GM18511 (cell line): ENCODE data around the gene ENDOU.
A peak's percentile ranks its signal among the peaks of the same experiment; 100 is the strongest.

Source experiments
- ATAC-seq: cut with Tn5 transposase; IDR thresholded peaks from one replicate; pipeline ENCODE4 v1.9.1; 2021; ENCODE audit warnings: mild to moderate bottlenecking, moderate library complexity; ENCODE audit not compliant: unreplicated experiment

The ENDOU gene, protein sequence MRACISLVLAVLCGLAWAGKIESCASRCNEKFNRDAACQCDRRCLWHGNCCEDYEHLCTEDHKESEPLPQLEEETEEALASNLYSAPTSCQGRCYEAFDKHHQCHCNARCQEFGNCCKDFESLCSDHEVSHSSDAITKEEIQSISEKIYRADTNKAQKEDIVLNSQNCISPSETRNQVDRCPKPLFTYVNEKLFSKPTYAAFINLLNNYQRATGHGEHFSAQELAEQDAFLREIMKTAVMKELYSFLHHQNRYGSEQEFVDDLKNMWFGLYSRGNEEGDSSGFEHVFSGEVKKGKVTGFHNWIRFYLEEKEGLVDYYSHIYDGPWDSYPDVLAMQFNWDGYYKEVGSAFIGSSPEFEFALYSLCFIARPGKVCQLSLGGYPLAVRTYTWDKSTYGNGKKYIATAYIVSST

DNA sequence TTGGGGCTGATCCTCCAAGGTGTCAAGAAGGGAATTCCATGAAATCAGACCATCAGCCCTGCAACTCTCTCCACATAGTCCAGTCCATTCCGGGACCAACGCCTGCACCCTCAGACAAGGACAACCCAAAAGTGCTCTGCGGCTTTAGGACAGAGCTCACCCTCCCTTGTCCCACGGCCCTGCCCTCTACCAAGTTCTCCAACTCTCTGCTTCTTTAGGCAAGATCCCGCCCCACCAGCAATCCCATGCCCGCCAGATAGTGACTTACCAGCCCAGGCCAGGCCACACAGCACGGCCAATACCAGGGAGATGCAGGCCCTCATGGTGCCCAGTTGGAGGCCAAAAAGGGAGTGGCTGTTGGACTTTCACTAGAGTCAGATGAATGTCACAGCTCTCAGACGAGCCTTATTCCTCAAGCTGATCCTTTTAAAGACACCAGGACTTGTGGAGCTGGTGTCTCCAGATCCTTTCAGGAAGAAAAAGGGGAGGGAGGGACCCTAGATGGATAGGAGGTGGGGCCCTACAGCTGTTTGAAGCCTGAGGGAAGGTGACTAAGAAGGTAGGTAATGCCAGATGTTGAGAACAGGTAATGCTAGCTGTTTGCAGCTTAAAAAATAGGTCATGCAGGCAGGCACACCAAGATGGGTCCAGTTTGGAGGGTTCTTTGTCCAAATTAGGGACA is at the start of gene ENDOU:
Gene ENDOU (minus strand): TSS at position 400 of the 682 bp plus-strand sequence. CDS start 77 bp downstream, at position 323.
- ATAC-seq: no peak

DNA sequence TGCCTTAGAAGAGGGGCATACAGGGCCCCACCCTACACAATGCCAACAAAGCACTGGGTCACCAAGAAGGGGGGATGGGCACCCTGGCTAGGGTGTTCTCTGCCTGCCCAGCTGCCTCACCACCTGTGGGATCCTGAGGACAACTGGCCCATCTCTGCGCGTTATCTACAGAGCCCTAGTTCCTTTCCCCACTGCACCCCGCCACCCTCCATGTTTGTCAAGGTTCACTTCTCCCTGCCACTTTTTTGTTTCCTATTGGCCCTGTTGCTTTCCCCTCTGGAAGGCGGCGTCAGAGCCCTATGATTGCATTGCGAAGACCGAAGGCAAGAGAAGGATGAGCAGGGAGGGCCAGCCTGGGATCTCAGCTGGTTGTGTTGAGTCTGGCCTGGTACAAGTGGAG is 49.4 kb upstream of the ENDOU start:
- ATAC-seq: no peak

DNA sequence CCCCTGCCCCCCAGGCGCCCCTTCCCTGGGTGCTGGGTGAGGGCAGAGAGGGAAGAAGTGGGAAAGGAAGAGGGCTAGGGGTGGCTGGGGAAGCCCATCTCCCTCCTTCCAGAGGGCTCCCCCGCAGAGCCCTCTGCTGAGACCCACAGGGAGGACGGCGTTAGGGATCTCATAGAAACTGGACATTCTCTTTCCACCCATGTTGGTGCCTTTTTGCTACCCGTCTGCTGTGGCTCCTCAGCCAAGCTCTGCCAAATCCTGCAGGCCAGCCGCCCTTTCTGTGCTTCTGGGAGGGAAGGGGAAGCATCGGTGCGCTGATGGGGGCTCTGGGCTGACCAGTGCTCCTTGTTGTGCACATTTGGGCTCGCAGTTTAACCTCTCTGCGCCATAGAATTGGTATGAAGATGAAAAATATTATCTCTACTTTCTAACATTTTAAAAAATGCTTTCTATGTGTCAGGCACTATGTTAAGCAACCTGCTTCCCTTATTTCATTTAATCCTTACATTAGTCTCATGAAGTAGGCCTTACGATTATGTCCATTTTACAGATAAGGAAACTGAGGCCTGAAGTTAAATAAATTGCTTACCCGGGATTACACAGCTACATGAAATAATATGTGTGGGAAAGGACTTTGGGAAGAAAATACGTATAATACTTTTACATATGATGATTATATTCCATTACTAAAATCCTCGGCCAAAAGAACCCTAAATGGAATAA is 48.7 kb upstream of the ENDOU start:
- no peak for ATAC-seq

DNA sequence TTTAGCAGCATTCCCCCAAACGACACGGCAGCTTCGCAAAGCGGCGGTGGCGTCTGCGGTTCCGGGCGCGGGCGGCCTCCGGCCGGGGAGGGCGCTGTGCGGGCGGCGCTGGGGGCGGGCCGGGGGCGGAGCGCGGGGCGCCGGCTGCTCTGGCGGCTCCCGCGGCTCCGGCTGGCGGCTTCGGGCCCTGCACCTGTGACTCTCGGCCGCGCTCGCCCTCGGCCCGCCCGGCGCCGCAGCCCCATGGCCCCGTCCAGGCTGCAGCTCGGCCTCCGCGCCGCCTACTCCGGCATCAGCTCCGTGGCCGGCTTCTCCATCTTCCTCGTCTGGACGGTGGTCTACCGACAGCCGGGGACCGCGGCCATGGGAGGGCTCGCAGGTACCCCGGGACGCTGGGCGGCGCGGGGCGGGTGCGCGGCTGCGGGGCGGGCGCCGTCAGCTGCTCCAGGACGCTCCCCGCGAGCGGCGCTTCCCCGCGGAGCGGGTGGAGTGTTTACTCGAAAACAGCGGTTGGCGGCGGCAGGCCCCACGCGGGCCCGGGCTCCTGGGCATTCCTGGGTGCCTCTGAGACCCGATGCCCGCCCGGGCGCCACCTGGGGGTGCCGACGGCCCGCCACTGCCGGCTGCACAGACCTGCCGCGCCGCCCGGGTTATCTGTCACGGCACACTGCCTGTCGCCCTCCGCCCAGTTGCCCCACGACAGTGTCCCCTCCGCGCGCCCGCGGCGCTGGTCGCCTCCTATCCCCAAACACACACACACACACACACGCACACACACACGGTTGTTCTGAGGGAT is 48.0 kb upstream of the ENDOU start, which contains the start of gene SLC48A1:
Gene SLC48A1 (plus strand): TSS at position 177 of the 796 bp plus-strand sequence. CDS start 67 bp downstream, at position 244.
- ATAC-seq: peak; percentile 87

DNA sequence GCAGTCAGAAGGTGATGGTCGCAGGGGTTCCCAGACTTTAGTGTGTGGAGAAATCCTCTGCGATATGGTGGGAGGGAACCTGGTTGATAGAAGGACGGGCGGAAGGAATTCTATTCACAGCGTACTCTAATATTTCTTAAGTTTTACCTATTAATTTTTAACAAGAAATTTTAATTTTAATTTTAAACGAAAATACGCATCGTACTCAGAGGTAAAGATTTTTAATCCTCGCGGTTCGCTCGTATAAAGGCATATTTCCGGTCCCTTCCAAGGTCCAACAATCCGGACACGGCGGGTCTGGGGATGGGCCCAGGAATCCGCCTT is 47.4 kb upstream of the ENDOU start:
- ATAC-seq: no peak

DNA sequence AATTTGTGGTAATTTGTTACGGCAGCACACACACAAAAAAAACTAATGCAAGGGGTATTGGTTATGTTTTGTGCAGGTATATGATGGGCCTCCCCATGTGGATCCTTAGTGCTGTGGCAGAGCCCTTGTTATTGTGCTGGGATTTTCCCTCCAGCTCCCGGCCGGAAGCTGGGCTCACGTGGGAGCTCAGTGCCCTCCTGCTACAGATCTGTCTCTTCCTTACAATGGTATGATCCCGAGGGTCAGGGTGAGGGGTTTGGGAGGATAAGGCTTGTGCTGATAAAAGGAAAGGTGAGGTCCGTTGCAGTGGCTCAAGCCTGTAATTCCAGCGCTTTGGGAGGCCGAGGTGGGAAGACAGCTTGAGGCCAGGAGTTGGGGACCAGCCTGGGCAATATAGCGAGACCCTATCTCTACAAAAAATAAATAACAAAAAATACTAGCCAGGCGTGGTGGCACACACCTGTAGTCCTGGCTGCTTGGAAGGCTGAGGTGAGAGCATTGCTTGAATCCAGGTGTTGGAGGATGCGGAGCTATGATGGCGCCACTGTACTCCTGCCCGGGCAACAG is 46.9 kb upstream of the ENDOU start:
- no peak for ATAC-seq

DNA sequence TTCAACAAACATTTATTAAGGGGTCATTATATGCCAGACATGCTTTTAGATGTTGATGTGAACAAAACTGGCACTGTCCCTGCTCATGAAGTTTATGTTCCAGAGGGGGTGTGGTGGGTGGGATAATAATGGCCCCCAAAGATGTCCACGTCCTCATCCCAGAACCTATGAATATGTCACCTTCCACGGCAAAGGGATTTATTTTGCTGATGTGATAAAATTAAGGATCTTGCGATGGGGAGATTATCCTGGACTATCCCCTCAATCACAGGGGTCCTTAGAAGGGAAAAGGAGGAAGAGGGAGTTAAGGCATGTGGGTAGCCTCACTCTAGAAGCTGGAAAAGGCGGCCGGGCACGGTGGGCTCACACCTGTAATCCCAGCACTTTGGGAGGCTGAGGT is 46.0 kb upstream of the ENDOU start:
- ATAC-seq: no peak

DNA sequence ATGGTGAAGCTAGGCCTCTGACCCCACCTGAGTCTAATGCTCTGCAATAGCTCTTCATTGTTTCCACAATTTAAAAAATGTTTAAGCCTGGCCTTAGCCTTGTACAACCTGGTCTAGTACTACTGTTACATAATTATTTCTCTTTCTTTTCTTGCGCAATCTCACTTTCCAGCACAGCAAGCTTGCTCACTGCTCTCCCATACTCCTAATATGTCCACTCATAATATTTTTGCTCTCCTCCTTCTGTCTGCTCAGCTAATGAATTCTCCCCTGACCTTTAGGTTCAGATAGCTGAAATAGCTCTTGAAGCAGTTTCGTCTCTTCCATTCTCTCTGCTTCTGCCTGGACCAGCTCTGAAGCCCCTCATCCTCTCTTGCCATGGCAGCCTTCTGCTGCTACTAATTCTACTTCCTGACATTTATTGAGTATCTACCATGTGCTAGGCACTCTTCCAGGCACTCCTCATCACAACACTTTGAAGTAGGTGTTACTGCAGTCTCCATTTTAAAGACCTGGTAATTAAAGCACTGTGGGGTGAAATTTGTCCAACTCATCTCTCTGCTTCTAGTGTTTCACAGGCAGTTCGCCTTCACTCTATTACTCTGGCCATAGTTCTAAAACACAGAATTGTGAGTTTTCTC is 44.9 kb upstream of the ENDOU start:
- ATAC-seq: no peak

DNA sequence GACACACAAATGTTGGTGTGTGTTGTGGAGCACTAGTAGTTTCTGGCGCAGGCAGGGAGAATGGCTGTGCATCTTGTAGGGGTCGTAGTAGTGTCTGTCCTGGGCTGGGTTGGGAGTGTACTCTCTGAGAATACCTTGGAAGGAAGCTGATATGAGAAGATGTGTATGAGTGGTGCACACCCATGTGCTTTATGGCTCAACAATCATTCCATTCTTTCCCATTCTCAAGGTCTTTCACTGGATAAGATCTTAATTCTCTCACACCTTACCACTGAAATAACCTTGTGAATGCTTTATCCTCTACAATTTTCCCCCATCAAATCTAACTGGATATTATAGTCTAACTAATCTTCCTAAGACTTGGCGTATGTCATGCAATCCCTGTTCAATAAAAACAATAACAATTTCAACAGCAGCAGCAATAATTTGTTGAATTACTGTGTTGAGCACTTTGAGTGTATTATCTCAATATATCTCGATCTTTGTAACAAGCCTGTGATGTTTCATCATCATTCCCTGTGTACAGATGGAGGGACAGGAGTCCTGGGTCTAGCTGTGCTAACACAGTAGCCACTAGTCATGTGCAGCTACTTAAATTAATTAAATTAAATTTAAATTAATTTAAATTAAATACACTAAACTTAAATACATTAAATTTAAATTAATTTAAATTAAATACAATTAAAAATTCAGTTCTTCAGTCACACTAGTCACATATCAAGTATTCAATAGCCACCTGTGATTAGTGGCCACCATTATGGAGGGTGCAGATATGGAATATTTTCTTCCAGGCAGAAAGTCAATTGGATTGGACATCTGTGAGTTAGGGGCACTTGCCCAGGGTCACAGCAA is 44.2 kb upstream of the ENDOU start:
- ATAC-seq: no peak

DNA sequence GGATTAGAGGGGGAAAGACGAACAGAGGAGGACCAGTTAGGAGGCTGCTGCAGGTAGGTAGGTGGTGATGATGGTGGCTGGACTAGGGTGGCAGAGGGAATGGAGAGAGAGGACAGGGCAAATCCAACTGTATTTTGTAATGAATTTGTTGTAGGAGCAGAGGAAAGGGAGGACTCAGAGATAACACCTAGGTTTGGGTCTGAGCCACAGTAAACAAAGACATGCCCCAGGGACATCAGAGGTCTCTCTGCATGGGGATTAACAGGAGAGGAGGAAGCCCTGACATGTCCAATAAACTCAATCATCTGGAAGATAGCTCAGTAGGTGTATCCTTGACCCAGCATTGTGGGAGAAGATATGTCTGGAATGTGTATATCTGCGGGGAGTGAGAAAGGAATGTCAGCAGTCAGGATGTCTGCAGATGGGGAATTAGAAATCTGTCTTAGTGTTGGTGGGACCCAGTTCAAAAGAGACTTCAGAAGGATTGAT is 43.1 kb upstream of the ENDOU start:
- ATAC-seq: no peak

DNA sequence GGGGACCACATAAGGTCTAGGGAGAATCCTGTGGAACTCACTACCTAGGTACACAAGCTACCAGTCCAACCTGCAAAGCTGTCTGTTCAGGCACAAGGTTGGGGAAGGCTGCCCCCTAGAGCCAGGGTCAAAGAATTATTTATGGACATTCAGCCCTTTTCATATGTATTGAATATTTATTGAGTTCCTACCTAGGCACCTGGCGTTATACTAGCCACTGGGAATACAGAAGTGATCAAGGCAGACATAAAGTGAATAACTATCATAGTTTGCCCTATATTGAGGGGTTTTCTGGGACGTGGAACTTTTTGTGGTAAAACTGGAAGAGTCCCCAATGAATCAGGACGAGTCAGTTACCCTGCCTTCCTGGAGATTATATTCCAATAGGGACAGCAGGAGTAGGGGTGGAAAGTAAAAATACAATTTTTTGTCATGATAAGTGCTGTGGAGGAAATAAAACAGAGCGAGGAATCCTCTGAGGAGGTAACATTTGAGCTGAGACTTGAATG is 42.0 kb upstream of the ENDOU start:
- no peak for ATAC-seq

DNA sequence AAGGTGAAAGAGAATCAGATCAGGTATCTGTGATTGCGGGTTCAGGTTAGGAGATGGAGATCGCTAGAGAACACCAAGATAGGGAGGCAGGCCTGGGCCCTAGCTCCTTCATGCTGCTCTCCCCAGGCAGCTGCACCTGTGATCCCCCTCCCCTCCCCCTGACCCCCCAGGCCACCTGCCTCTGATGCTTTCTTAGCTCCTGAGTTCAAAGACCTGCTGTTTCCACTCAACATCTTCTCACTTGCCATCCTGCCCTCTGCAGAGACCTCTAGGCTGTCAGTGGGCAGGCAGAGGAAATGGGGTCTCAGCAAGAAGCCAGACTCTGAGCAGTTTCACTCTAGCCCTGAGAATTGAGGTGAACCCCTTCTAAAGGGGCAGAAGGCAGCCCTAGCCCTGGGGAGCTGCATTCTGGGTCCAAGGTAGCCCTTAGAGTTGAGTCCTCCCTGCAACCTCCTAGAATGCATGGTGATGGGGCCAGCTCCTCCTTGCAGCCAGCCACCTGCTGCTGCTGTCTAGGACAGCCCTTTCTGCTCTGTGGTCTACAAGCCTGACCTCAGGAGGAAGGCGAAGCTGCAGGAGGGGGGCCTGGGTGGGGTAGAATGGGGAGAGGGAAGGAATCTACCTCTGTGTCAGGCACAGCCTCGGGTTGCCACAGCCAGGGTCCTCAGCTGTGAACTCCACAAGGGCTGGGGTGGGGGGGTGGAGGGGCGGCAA is 41.4 kb upstream of the ENDOU start:
- no peak for ATAC-seq

DNA sequence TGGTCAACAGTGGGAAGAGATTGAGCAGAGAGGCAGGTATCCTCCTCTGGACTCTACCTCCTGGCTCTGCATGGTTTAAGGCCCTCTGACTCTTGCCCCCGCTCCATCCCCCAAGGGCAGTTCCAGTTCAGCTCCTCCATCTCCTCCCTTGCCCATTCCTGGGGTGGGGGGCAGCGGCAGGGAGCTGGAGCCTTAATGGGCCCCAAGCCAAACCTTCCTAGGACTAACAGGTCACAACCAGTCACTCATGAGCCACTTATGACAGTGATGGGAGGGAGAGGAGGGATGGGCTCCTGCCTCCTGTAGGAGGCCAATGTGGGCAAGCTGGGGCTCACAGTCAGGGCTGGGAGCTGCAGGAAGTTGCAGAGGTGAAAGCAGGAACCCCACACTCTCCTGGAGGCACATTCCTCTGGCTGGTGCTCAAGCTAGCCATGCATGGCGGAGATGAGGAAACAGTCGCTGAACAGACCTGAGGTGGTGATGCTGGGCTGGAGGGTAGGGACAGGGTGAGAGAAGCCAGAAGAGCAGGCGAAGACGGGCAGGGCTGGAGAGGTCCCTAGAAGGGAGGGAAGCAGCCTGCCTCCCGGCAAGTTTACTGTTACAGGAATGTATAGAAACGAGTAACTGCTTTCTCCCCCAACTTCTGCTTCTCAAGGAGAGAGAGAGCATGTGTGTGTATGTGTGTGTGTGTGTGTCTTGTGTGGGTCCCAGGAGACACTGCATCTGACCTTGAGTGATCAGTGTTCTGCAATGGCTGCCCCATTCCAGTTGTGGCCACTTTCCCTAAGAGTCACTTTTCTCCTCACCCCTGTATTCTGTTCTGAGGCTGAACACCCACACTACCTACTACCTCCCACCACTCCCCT is 38.4 kb upstream of the ENDOU start:
- ATAC-seq: no peak

DNA sequence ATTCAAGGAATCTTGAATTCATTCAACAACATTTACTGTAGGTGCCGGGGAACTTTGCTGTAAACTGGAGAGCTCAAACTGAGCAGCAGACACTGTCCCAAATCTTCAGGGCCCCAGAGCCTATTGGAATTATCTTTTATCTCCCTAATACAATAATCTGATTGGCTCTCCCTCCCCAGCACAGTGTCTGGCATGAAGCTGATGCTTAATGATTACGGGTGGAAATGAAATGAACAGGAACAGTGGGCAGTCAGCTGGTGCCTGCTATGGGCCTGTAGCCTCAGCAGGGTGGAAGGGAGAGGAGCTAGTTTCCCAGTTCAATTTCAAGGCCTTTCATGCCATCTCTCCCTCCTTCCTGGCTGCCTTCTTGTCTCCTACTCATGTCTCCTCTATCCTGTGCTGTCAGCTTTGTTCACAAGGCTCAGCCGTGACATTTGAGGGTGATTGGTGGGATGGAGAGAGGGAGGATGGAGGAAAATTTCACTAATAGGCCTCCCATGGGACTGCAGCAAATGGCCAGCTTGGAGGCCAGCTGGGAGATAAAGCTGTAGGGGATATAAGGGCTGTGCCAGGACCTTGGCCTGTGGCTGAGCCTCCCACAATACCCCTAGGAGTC is 37.7 kb upstream of the ENDOU start:
- no peak for ATAC-seq

DNA sequence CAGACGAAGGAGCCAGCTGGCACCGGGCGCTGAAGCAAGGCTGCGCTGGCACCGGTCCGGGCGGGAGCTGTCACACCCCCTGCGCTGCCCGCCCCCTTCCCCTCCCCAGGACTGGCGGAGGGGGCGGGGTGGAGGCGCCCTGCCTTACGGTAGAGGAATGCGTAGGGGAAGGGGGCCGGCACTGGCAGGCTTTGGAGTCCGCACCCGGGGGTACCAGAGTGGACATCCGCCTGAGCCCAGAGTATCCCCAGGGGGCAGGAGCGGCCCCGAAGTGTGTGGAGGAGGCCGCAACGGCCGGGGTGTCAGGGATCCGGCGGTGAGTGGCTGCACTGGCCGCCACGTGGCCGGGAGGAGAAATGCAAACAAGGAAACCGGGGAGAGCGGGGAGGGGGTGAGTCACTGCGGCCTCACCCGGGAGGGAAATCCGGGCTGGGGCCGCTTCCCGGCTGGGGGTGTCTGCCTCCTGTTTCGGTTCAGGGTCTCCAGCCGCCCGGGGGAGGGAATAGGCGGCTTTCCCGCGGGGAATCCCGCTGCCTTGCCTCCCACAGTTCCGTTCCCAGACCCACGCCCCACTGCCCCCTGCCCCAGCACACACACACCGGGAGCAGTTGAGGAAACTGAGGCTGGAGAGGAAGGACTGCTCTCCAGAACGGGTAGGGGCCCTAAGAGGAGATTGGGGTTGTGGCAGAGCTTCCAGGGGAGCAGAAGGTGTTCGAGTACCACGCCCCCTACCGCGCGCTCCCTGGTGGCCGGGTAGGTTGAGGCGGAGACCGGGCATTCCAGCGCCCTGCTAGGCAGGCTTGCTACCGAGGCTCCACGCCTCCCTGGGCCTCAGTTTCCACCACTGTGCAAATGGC is 33.8 kb upstream of the ENDOU start, which contains the start of gene RAPGEF3:
Gene RAPGEF3 (minus strand): TSS at position 47 of the 857 bp plus-strand sequence. CDS start 324 bp downstream, outside the sequence.
- ATAC-seq: peak; percentile 53

DNA sequence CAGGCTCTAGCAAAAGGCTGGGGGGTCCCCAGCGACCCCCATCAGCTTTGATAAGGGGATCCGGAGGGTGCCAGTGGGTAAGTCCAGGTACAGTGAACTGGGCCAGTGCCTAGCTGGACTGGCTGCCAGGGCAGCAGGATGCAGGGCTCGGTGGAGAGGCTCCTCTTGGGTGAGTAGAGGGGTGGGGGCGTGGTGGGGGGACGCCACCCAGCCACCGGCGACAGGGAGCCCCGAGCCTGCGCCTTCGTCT is 33.2 kb upstream of the ENDOU start:
- no peak for ATAC-seq
